ENCODE results near the gene SFTPA2. TPM values are rescaled to one million over a fixed set of nuclear protein-coding genes. Genes with fewer than 3 reads are reported as not detected.
"Not testable (repeated sequence)": the region's sequence is repeated elsewhere in the genome, so short reads cannot be mapped to it uniquely, and the experiment has no call there.

Gene SFTPA2
- total RNA-seq, 1 donor from 2014 or later, result not detected

- no peak for TF ChIP-seq CTCF (IDR thresholded peaks at IDR 0.05)
- H3K36me3 Mint-ChIP-seq (ENCODE audit: unreplicated experiment), result no peaks in the 10 kb centered on the region
- H3K9me3 Mint-ChIP-seq (ENCODE audit: unreplicated experiment), result no peaks in the 10 kb centered on the region
- H3K27me3 Mint-ChIP-seq (ENCODE audit: unreplicated experiment), result peaks cover 67% of the 10 kb centered on the region
- no peak for DNase-seq (ENCODE audit: extremely low spot score, unreplicated experiment)
- H3K27ac Mint-ChIP-seq (ENCODE audit: unreplicated experiment), result no peak overlapping the region
- H3K4me1 Mint-ChIP-seq (ENCODE audit: unreplicated experiment), result no peaks in the 10 kb centered on the region
- no peak overlapping the region for H3K4me3 Mint-ChIP-seq (ENCODE audit: unreplicated experiment)
These were observed 28.6 kb upstream of the SFTPA2 start for GRCh38 chr10:79588800-79589199.

GRCh38 chr10:79586933-79587332 lies 26.7 kb upstream of the SFTPA2 start:
- Mint-ChIP-seq H3K9me3 (ENCODE audit: unreplicated experiment) (no peaks in the 10 kb centered on the region), H3K4me1 (ENCODE audit: unreplicated experiment) (no peaks in the 10 kb centered on the region), H3K27me3 (ENCODE audit: unreplicated experiment) (peaks cover 68% of the 10 kb centered on the region), H3K36me3 (ENCODE audit: unreplicated experiment) (no peaks in the 10 kb centered on the region), H3K4me3 (ENCODE audit: unreplicated experiment) (no peak overlapping the region), H3K27ac (ENCODE audit: unreplicated experiment) (no peak overlapping the region)
- no peak for DNase-seq (ENCODE audit: extremely low spot score, unreplicated experiment)
- no peak for TF ChIP-seq CTCF (IDR thresholded peaks at IDR 0.05)

- H3K9me3 Mint-ChIP-seq (ENCODE audit: unreplicated experiment), result no peaks in the 10 kb centered on the region
- peaks cover 72% of the 10 kb centered on the region for H3K27me3 Mint-ChIP-seq (ENCODE audit: unreplicated experiment)
- no peak for DNase-seq (ENCODE audit: extremely low spot score, unreplicated experiment)
- no peak overlapping the region for H3K27ac Mint-ChIP-seq (ENCODE audit: unreplicated experiment)
- H3K4me3 Mint-ChIP-seq (ENCODE audit: unreplicated experiment), result no peak overlapping the region
- H3K4me1 Mint-ChIP-seq (ENCODE audit: unreplicated experiment), result no peaks in the 10 kb centered on the region
- no peaks in the 10 kb centered on the region for H3K36me3 Mint-ChIP-seq (ENCODE audit: unreplicated experiment)
- no peak for TF ChIP-seq CTCF (IDR thresholded peaks at IDR 0.05)
These were observed 25.8 kb upstream of the SFTPA2 start for GRCh38 chr10:79585870-79586527.

GRCh38 chr10:79583488-79584024 lies 23.3 kb upstream of the SFTPA2 start:
- Mint-ChIP-seq H3K9me3 (ENCODE audit: unreplicated experiment) (no peaks in the 10 kb centered on the region), H3K4me1 (ENCODE audit: unreplicated experiment) (no peaks in the 10 kb centered on the region), H3K4me3 (ENCODE audit: unreplicated experiment) (no peak overlapping the region)

GRCh38 chr10:79582954-79583353 lies 22.7 kb upstream of the SFTPA2 start:
- H3K27me3 Mint-ChIP-seq (ENCODE audit: unreplicated experiment), result peaks cover 69% of the 10 kb centered on the region
- DNase-seq (ENCODE audit: extremely low spot score, unreplicated experiment); H3K4me1 Mint-ChIP-seq (ENCODE audit: unreplicated experiment); H3K9me3 Mint-ChIP-seq (ENCODE audit: unreplicated experiment); H3K36me3 Mint-ChIP-seq (ENCODE audit: unreplicated experiment); H3K27ac Mint-ChIP-seq (ENCODE audit: unreplicated experiment); H3K4me3 Mint-ChIP-seq (ENCODE audit: unreplicated experiment): not testable (repeated sequence)

More at GRCh38 chr10:79583488-79584024, 23.3 kb upstream of the SFTPA2 start:
- H3K27me3 Mint-ChIP-seq (ENCODE audit: unreplicated experiment), result peaks cover 68% of the 10 kb centered on the region
- H3K36me3 Mint-ChIP-seq (ENCODE audit: unreplicated experiment), result no peaks in the 10 kb centered on the region
- H3K27ac Mint-ChIP-seq (ENCODE audit: unreplicated experiment), result no peak overlapping the region
- no peak for DNase-seq (ENCODE audit: extremely low spot score, unreplicated experiment)
- TF ChIP-seq CTCF (IDR thresholded peaks at IDR 0.05), result no peak
